Panc1 (cell line): ENCODE data around the gene LRFN2.

Source experiments
- CTCF ChIP-seq: fragments of 450-650 bp; IDR thresholded peaks from 2 replicates; pipeline ENCODE4 v1.5.1; 2017; ENCODE audit warnings: mild to moderate bottlenecking
- TF ChIP-seq, protein P1 (sequence below), 2 experiments: IDR thresholded peaks; 2 replicates each; pipeline ENCODE4 v1.6.1; 2011 to 2012; ENCODE audit warnings: low read depth in 2 of 2, control low read depth in 1 of 2, low read length in 1 of 2, mild to moderate bottlenecking in 1 of 2, moderate library complexity in 1 of 2; ENCODE audit not compliant: insufficient read depth in 1 of 2

- TF ChIP-seq, protein P1, sequence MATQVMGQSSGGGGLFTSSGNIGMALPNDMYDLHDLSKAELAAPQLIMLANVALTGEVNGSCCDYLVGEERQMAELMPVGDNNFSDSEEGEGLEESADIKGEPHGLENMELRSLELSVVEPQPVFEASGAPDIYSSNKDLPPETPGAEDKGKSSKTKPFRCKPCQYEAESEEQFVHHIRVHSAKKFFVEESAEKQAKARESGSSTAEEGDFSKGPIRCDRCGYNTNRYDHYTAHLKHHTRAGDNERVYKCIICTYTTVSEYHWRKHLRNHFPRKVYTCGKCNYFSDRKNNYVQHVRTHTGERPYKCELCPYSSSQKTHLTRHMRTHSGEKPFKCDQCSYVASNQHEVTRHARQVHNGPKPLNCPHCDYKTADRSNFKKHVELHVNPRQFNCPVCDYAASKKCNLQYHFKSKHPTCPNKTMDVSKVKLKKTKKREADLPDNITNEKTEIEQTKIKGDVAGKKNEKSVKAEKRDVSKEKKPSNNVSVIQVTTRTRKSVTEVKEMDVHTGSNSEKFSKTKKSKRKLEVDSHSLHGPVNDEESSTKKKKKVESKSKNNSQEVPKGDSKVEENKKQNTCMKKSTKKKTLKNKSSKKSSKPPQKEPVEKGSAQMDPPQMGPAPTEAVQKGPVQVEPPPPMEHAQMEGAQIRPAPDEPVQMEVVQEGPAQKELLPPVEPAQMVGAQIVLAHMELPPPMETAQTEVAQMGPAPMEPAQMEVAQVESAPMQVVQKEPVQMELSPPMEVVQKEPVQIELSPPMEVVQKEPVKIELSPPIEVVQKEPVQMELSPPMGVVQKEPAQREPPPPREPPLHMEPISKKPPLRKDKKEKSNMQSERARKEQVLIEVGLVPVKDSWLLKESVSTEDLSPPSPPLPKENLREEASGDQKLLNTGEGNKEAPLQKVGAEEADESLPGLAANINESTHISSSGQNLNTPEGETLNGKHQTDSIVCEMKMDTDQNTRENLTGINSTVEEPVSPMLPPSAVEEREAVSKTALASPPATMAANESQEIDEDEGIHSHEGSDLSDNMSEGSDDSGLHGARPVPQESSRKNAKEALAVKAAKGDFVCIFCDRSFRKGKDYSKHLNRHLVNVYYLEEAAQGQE (IDR thresholded peaks at IDR 0.05; ENCODE audit: insufficient read depth in 1 of 2, low read depth in 2 of 2, low read length in 1 of 2), result no peak
- no peak for TF ChIP-seq CTCF
Observed at GRCh38 chr6:40489798-40490197, 97.4 kb downstream of the LRFN2 start.
